ENCODE results near the gene EMX2. TPM values are rescaled to one million over a fixed set of nuclear protein-coding genes. Genes with fewer than 3 reads are reported as not detected.

Gene EMX2
- total RNA-seq, 4 donors from 2014 or later = 1.0 TPM; not detected in 3

DNA sequence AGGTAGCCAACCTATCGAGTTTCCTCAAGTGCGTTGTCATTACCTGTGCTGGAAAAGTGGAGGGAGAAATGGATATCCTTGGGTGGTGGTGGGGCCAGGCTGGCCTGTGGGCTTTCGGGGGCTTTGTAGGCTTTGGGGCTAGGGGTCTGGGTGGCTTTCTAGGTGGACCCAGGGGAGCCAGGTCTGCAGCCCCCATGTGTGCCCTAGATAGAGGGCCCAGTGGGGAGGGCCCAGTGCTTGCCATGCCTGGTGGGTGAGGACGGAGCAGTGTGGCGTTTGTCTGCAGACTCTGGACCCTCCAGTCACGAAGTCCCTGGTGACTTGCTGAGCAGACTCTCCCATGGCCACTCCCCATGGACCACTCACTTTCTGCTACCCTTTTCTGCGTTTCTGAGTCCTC is 19.7 kb downstream of the EMX2 start:
- Histone ChIP-seq H3K4me3 (replicated peaks in 1 of 3) (no peak overlapping the region), H3K4me1 (no peaks in the 10 kb centered on the region), H3K9me3 (no peaks in the 10 kb centered on the region), H3K27ac (no peak overlapping the region), H3K36me3 (no peaks in the 10 kb centered on the region), H3K27me3 (no peaks in the 10 kb centered on the region)
- no peak for DNase-seq
- TF ChIP-seq CTCF (IDR thresholded peaks at IDR 0.05) (no peak), POLR2A (IDR thresholded peaks at IDR 0.05) (no peak)
- WGBS, 2 donors = 87 to 90% methylated on average over 7 of the region's 7 CpGs
- intact Hi-C loops (cut with DNase I) = no loop called here

DNA sequence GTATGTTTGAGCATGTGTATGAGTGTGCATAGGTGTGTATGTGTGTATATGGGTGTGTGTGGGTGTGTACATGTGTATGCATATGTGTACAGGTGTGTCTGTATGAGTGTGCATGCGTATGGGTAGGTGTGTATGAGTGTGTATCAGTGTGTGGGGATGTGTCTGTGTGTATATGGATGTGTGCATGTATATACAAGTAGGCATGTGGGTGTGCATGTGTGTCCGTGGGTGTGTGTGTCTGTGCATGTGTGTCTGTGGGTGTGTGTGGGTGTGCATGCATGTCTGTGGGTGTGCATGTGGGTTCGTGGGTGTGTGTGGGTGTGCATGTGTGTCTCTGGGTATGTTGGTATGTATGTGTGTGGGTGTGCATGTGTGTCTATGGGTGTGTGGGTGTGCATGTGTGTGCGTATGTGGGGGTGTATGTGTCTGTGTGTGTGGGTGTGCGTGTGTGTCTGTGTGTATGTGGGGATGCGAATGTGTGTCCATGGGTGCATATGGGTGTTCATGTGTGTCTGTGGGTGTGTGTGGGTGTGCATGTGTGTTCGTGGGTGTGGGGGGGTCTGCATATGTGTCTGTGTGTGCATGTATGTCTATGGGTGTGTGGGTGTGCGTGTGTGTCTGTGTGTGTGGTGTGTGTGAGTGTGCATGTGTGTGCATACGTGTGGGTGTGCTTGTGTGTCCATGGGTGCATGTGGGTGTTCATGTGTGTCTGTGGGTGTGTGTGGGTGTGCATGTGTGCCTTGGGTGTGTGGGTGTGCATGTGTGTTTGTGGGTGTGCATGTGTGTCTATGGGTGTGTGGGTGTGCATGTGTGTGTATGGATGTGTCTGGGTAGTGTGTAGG is 20.6 kb downstream of the EMX2 start:
- 82 to 83% methylated on average over 8 to 9 of the region's 9 CpGs for WGBS, 2 donors

DNA sequence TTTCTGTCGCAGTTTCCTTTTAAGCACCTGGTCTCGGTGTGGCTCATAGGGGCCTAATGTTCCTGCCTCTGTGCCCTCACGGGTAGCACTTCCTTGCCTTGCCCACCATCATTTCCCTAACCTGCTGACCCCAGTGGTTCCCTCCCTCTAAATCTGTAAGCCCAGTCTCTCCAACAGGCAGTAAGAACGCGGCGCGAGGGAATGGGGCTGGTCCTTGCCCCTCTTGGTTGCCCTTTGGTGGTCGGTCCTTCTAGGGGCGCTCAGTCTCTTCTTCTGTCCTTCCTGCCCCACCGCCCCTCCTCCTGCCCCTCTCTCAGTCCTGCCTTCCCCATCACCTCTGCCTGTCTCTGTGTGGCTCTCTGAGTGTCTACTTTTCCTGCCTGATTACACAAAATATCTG is 21.2 kb downstream of the EMX2 start:
- 69 to 78% methylated on average over 10 of the region's 10 CpGs for WGBS, 2 donors
- H3K36me3 ChIP-seq = no peaks in the 10 kb centered on the region
- H3K4me3 ChIP-seq (replicated peaks in 1 of 3) = no peak overlapping the region
- DNase-seq = no peak
- no peaks in the 10 kb centered on the region for H3K4me1 ChIP-seq
- intact Hi-C loops (cut with DNase I) = no loop called here
- TF ChIP-seq CTCF (IDR thresholded peaks at IDR 0.05) (no peak), POLR2A (IDR thresholded peaks at IDR 0.05) (no peak)
- no peaks in the 10 kb centered on the region for H3K9me3 ChIP-seq
- no peaks in the 10 kb centered on the region for H3K27me3 ChIP-seq
- H3K27ac ChIP-seq = no peak overlapping the region

More for the DNA sequence above, 20.6 kb downstream of the EMX2 start:
- TF ChIP-seq CTCF (IDR thresholded peaks at IDR 0.05) (no peak), POLR2A (IDR thresholded peaks at IDR 0.05) (no peak)
- no peak for DNase-seq
- intact Hi-C loops (cut with DNase I) = no loop called here
- no peaks in the 10 kb centered on the region for H3K27me3 ChIP-seq
- H3K4me1 ChIP-seq = no peaks in the 10 kb centered on the region
- no peak overlapping the region for H3K4me3 ChIP-seq (replicated peaks in 1 of 3)
- H3K36me3 ChIP-seq = no peaks in the 10 kb centered on the region
- H3K27ac ChIP-seq = no peak overlapping the region
- no peaks in the 10 kb centered on the region for H3K9me3 ChIP-seq

- no peaks in the 10 kb centered on the region for H3K9me3 ChIP-seq
- no peaks in the 10 kb centered on the region for H3K4me1 ChIP-seq
- WGBS, 2 donors = 55 to 60% methylated on average over 2 to 3 of the region's 3 CpGs
- H3K36me3 ChIP-seq = no peaks in the 10 kb centered on the region
- H3K27me3 ChIP-seq = no peaks in the 10 kb centered on the region
- intact Hi-C loops (cut with DNase I) = no loop called here
- TF ChIP-seq CTCF (IDR thresholded peaks at IDR 0.05) (no peak), POLR2A (IDR thresholded peaks at IDR 0.05) (no peak)
- H3K27ac ChIP-seq = no peak overlapping the region
- H3K4me3 ChIP-seq (replicated peaks in 1 of 3) = no peak overlapping the region
- no peak for DNase-seq
Measured at GRCh38 chr10:117565068-117565467, 22.5 kb downstream of the EMX2 start.

DNA sequence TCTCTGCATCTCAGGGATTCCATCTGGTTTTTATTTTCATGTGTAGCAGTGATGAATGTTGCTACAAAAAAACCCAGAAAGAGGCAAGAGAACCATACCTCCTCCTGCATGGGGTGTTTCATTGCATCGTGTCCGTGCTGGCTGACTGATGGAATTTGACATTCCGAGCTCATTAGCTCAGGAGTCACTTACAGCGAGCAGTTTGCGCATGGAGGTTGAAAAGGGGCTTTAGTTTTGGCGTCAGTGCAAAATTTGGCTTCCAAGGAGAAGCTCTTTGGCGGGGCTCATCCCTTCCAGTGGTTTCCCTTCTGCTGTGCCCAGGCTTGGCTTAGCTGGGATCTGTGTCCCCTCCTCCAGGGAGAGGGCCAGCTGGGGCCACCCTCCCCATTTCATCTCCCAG is 25.8 kb downstream of the EMX2 start:
- TF ChIP-seq CTCF (IDR thresholded peaks at IDR 0.05) = no peak
- TF ChIP-seq POLR2A (IDR thresholded peaks at IDR 0.05) = no peak
- Histone ChIP-seq H3K27ac (no peak overlapping the region), H3K4me3 (replicated peaks in 1 of 3) (no peak overlapping the region), H3K36me3 (no peaks in the 10 kb centered on the region), H3K9me3 (no peaks in the 10 kb centered on the region), H3K4me1 (no peaks in the 10 kb centered on the region), H3K27me3 (no peaks in the 10 kb centered on the region)
- intact Hi-C loops (cut with DNase I) = no loop called here
- DNase-seq = no peak
- 69 to 74% methylated on average over 7 of the region's 7 CpGs for WGBS, 2 donors
